Measurements from ENCODE around the gene MYOM1.

The MYOM1 gene

DNA sequence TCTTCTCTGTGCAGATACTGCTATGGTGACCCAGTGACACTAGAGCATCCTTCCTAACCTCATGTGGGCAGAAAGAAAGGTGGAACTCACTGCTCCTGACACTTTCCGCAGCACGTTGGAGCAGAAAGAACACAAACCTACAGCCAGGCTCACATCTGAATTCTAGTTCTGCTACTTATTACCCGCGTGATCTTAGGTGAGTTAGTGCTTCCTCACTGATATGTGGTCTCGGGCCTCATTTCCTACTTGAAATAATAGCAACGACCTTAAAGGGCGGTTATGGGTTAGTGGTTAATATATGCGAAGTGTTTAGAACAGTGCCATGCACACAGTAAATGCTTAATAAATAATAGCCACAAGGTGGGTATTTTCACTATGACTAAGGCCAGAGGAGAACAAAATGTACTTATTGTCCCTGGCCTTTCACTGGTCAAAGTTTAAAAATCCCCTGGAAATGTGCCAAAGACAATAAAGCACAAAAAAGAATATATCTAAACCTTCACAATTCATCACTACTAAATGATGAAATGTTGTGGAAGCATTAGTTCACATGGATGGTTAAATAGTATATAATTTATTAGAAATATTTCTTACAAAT is 66.6 kb downstream of the MYOM1 start:
- no peak for DNase-seq (ENCODE audit: extremely low read depth in 1 of 2, low read depth in 1 of 2)

DNA sequence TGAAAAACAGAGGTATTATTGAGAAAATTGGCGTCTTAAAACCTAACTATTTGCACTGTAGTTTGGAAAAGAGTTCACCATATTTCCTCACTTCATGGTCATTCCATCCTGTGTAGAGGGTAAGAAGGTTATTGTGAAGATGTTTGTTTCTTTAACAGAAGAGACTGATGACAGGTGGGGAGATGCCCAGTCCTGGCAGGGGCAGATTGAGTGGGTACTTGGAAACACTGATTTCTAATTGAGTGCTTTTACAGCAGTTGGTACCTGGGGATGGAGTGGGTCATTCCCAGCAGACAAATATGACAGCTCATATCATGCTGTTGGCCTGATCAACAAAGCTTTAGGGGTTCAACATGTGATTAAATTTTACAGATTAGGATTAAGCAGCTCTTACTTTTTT is 67.5 kb downstream of the MYOM1 start:
- DNase-seq (ENCODE audit: extremely low read depth in 1 of 2, low read depth in 1 of 2), result no peak

- DNase-seq (ENCODE audit: extremely low read depth in 1 of 2, low read depth in 1 of 2), result no peak
Observed at GRCh38 chr18:3151399-3152264, 68.1 kb downstream of the MYOM1 start.

DNA sequence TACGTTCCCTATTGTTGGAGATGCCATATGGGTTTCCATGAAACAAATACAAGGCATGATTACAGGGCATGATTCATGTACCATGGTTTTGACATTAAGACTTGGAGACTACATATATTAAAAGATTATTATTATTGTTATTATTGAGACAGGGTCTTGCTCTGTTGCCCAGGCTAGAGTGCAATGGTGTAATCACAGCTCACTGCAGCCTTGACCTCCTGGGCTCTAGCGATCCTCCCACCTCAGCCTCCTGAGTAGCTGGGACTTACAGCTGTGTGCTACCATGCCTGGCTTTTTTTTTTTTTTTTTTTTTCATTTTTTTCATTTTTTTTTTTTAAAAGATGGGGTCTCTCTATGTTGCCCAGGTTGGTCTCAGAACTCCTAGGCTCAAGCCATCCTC is 69.1 kb downstream of the MYOM1 start:
- DNase-seq (ENCODE audit: extremely low read depth in 1 of 2, low read depth in 1 of 2), result no peak

DNA sequence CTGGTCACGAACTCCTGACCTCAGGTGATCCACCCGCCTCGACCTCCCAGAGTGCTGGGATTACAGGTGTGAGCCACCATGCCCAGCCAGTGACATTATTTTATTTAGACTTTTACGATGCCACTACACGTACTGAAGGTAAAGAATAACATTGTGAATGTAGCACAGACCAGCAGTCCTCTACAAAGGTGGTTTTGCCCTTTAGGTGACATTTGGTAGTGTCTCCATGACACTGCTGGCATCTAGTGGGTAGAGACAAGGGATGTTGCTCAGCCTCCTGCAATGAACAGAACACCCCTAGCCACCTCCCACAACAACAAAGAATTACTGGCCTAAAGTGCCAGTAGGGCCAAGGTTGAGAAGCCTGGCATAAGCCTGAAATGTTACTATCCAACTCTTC is 69.5 kb downstream of the MYOM1 start:
- DNase-seq (ENCODE audit: extremely low read depth in 1 of 2, low read depth in 1 of 2), result no peak

DNA sequence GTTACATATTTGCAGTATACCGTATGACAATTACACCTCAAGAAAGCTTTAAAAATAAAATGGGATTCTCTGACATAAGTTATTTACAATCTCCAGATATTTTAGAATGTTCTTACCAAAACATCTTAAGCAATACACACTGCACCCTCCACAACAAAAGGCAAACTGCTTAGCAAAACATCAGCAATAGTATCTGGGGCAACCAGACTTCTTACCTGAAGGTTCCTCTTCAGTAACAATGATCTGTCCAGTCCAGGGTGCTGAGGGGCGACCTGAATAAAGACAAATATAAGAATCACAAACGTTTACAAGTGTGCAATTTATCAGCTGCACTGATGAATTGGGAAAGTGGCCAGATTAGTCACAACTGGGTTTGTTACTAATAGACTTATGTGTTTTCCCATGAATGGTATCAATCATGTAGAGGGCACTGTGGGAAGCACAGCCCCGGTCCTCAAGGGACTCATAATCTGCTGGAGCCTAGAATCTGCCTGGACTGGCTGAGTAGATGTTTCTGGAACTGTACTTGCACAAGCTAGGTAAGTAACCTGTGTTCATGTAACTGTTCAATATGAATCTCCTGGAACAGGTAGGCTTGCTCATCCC is 70.7 kb downstream of the MYOM1 start:
- DNase-seq (ENCODE audit: extremely low read depth in 1 of 2, low read depth in 1 of 2), result no peak

DNA sequence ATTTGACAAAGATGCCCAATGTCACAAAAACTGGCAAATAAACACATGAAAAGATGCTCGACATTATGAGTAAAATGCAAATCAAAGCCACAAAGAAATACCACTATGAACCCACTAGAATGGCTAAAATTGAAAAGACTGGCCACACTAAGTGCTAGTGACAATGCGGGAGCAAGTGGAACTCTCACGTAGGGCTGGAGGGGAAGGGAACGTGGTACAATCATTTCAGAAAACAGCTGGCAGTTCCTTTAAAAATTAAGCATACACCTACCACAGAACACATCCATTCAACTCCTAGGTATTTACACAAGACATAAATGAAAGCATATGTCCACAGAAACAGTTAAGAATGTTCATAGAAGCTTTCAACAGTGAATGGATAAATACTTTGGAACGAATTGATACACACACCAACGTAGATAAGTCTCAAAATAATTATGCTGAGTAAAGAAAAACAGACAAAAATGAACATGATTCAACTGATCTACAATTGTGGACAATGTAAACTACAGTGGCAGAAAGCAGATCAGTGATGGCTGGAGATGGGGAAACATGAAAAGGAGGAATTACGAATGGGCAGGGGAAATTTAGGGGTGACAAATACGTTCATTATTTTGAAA is 71.7 kb downstream of the MYOM1 start:
- no peak for DNase-seq (ENCODE audit: extremely low read depth in 1 of 2, low read depth in 1 of 2)

- DNase-seq (ENCODE audit: extremely low read depth in 1 of 2, low read depth in 1 of 2), result no peak
Observed at GRCh38 chr18:3140986-3141639, 78.7 kb downstream of the MYOM1 start.

GRCh38 chr18:3140342-3140741 is 79.4 kb downstream of the MYOM1 start:
- no peak for DNase-seq (ENCODE audit: extremely low read depth in 1 of 2, low read depth in 1 of 2)

- no peak for DNase-seq (ENCODE audit: extremely low read depth in 1 of 2, low read depth in 1 of 2)
Observed at GRCh38 chr18:3139406-3139805, 80.4 kb downstream of the MYOM1 start.

- no peak for DNase-seq (ENCODE audit: extremely low read depth in 1 of 2, low read depth in 1 of 2)
Observed at GRCh38 chr18:3138274-3138975, 81.3 kb downstream of the MYOM1 start.

DNA sequence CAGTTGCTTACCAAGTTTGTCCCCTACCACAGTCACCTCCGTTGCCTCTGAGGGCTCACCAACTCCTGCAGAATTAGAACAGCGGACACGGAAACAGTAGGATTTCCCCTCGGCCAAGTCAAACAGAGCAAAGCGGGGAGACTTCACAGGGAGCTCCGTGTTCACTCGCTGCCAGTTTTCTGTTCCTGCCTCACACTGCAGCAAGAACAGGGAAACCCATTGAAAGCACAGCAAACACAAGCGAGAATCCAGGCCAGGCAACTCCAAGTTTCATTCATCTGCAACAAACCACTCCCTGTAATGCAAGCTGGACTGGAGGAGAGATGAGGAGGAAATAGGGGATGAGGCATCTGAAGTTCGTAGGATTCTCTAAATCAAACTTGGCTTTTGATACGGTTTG is 84.2 kb downstream of the MYOM1 start:
- DNase-seq (ENCODE audit: extremely low read depth in 1 of 2, low read depth in 1 of 2), result no peak

- DNase-seq (ENCODE audit: extremely low read depth in 1 of 2, low read depth in 1 of 2), result no peak
Observed at GRCh38 chr18:3132700-3133099, 87.1 kb downstream of the MYOM1 start.

DNA sequence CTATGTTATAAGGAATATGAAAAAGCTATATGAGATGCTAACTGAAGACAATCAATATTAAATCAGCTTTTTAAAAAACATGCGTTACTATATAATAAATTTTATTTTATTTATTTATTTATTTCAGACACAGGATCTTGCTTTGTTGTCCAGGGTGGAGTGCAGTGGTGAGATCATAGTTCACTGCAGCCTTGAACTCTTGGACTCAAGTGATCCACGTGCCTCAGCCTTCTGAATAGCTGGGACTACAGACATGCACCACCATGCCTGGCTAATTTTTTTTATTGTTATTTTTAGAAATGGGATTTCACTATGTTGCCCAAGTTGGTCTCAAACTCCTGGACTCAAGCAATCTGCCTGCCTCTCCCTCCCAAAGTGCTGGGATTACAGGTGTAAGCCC is 89.4 kb downstream of the MYOM1 start:
- DNase-seq (ENCODE audit: extremely low read depth in 1 of 2, low read depth in 1 of 2), result no peak

DNA sequence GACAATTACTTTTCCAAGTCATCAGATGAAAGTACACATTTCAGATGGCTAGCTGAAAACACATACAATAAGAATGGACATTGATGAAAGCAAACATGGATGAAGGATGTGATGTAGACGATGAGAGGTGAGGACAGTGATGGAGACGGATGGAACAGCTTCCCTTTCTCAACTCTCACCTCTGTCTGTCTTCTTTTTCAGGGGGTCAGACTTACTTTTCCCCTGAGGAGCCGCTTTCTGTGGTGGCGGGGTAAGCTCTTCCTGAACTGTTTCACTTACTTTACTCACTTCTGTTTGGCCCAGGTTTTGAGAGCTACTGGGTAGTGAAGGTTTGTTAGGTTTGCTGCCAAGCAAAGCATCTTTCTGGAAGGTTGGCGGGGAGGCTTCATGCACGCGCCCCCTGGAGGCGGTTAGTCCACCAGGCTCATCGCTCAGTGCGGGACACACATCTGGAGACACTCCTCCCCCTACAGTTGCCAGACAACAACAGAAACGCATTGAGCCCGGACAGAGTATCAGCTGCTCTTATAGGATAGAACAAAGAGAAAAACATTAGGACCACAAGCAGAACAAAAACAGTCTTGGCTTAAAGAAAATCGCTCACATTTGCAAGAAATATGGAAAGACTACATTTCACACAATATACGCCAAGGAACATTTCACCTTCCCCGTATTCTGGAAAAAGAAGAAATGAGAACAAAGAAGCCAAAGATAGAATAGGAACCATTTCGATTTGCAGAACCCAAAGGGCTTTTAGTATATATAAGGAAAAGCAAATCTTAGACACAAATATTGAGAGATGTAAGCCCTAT is 90.5 kb downstream of the MYOM1 start:
- DNase-seq (ENCODE audit: extremely low read depth in 1 of 2, low read depth in 1 of 2), result peak; percentile 54 to 67

- no peak for DNase-seq (ENCODE audit: extremely low read depth in 1 of 2, low read depth in 1 of 2)
Observed at GRCh38 chr18:3126457-3127097, 93.2 kb downstream of the MYOM1 start.

GRCh38 chr18:3124822-3125221 is 94.9 kb downstream of the MYOM1 start:
- DNase-seq (ENCODE audit: extremely low read depth in 1 of 2, low read depth in 1 of 2), result no peak

GRCh38 chr18:3122851-3123250 is 96.9 kb downstream of the MYOM1 start:
- no peak for DNase-seq (ENCODE audit: extremely low read depth in 1 of 2, low read depth in 1 of 2)

- no peak for DNase-seq (ENCODE audit: extremely low read depth in 1 of 2, low read depth in 1 of 2)
Observed at GRCh38 chr18:3121259-3121658, 98.5 kb downstream of the MYOM1 start.
